SK-N-SH (cell line): ENCODE results near the gene GNAZ. TPM values are rescaled to one million over a fixed set of nuclear protein-coding genes. Genes with fewer than 3 reads are reported as not detected.

ENCODE experiments used
- CTCF ChIA-PET: fragments of 300-600, 350-600 bp; formaldehyde crosslinking; extraction: SDS; loops from one replicate; lab custom pipeline; 2021; lab: Yijun Ruan, JAX
- POLR2A ChIA-PET: fragments of 350-600 bp; sonication (Branson Sonifier 250); formaldehyde crosslinking; extraction: SDS; loops from one replicate; lab custom pipeline; 2020; ENCODE audit warnings: antibody characterized with exemption, inconsistent platforms; lab: Yijun Ruan, JAX
- DNase-seq: peaks from one replicate; pipeline ENCODE4 v3.0.0; 2012
- H2AFZ ChIP-seq: fragments of 200-600 bp; sonication (generic); 2 replicates; pipeline ENCODE4 v1.8.1; 2016; ENCODE audit warnings: antibody characterized with exemption, mild to moderate bottlenecking, low read depth
- H3F3A ChIP-seq: fragments of 200-600 bp; sonication (generic); replicated peaks from 2 replicates; pipeline ENCODE3; 2016; ENCODE audit warnings: antibody characterized with exemption, mild to moderate bottlenecking; ENCODE audit not compliant: insufficient read depth
- H3K27ac ChIP-seq, 2 experiments: fragments of 200-500 bp in 1 of 2; fragments of 200-600 bp in 1 of 2; sonication (Bioruptor generic) in 1 of 2; sonication (generic), shearing (Covaris generic) in 1 of 2; 2 replicates each; pipeline versions ENCODE4 v1.5.1 to v1.6.1; 2014 to 2016; ENCODE audit warnings: low read depth in 2 of 2, inconsistent platforms in 1 of 2, low read length in 1 of 2, mild to moderate bottlenecking in 1 of 2, mixed read lengths in 1 of 2
- H3K27me3 ChIP-seq: fragments of 200-600 bp; sonication (generic), shearing (Covaris generic); 2 replicates; pipeline ENCODE4 v1.6.1; 2016; ENCODE audit warnings: mixed run types; ENCODE audit not compliant: insufficient read depth
- H3K36me3 ChIP-seq, 2 experiments: fragments of 200-500 bp in 1 of 2; fragments of 200-600 bp in 1 of 2; sonication (Bioruptor generic) in 1 of 2; sonication (generic) in 1 of 2; replicated peaks in 1 of 2; 2 replicates each; pipeline versions ENCODE3 to v1.5.1; 2014 to 2016; ENCODE audit warnings: low read length in 1 of 2, mild to moderate bottlenecking in 1 of 2; ENCODE audit not compliant: insufficient read depth in 2 of 2, control insufficient read depth in 1 of 2
- H3K4me1 ChIP-seq, 2 experiments: fragments of 200-500 bp in 1 of 2; fragments of 200-600 bp in 1 of 2; sonication (Bioruptor generic) in 1 of 2; sonication (generic), shearing (Covaris generic) in 1 of 2; 2 replicates each; pipeline versions ENCODE4 v1.5.1 to v1.6.1; 2014 to 2016; ENCODE audit warnings: low read depth in 1 of 2, low read length in 1 of 2, mixed run types in 1 of 2; ENCODE audit not compliant: insufficient read depth in 2 of 2, control insufficient read depth in 1 of 2
- H3K4me2 ChIP-seq: fragments of 200-600 bp; sonication (generic), shearing (Covaris generic); 2 replicates; pipeline ENCODE4 v1.6.1; 2017; ENCODE audit warnings: mixed run types
- H3K4me3 ChIP-seq, 2 experiments: fragments of 200-500 bp in 1 of 2; fragments of 200-600 bp in 1 of 2; sonication (Bioruptor generic) in 1 of 2; sonication (generic), shearing (Covaris generic) in 1 of 2; 2 replicates each; pipeline versions ENCODE4 v1.5.1 to v1.8.1; 2014 to 2016; ENCODE audit warnings: low read depth in 2 of 2, inconsistent platforms in 1 of 2, low read length in 1 of 2, mild to moderate bottlenecking in 1 of 2, mixed read lengths in 1 of 2, moderate library complexity in 1 of 2
- H3K79me2 ChIP-seq: fragments of 200-600 bp; sonication (generic); 2 replicates; pipeline ENCODE4 v1.8.1; 2017; ENCODE audit warnings: mild to moderate bottlenecking; ENCODE audit not compliant: insufficient read depth
- H3K9ac ChIP-seq: fragments of 200-600 bp; sonication (generic); 2 replicates; pipeline ENCODE4 v1.6.1; 2017; ENCODE audit warnings: mixed run types
- H3K9me2 ChIP-seq: fragments of 200-600 bp; sonication (generic); 2 replicates; pipeline ENCODE4 v1.6.1; 2017; ENCODE audit warnings: mixed run types
- H3K9me3 ChIP-seq: fragments of 200-600 bp; sonication (generic); 2 replicates; pipeline ENCODE4 v1.6.1; 2017; ENCODE audit warnings: mixed run types, mild to moderate bottlenecking, moderate library complexity
- H4K20me1 ChIP-seq: fragments of 200-600 bp; sonication (generic); 2 replicates; pipeline ENCODE4 v1.6.1; 2017; ENCODE audit warnings: mild to moderate bottlenecking, mixed run types; ENCODE audit not compliant: insufficient read depth
- CHD2 ChIP-seq: fragments of 150-350 bp; IDR thresholded peaks from 2 replicates; pipeline ENCODE4 v1.6.1; 2018; ENCODE audit warnings: low read length; ENCODE audit not compliant: partially characterized antibody
- ELF1 ChIP-seq: IDR thresholded peaks from 2 replicates; pipeline ENCODE4 v1.4.0; 2012
- EP300 ChIP-seq, 2 experiments: IDR thresholded peaks; 2 replicates each; pipeline versions ENCODE4 v1.4.0 to v1.6.1; 2012; ENCODE audit warnings: borderline replicate concordance in 1 of 2, low read depth in 1 of 2, low read length in 1 of 2
- FOSL2 ChIP-seq: IDR thresholded peaks from 2 replicates; pipeline ENCODE4 v1.4.0; 2012; ENCODE audit warnings: low read depth, mild to moderate bottlenecking, moderate library complexity, borderline replicate concordance
- FOXJ3 ChIP-seq: sonication (generic); formaldehyde crosslinking; IDR thresholded peaks from 2 replicates; pipeline ENCODE4 v1.5.1; 2020; ENCODE audit warnings: mild to moderate bottlenecking, missing genetic modification reagents
- GATA2 ChIP-seq: sonication (generic); formaldehyde crosslinking; IDR thresholded peaks from 2 replicates; pipeline ENCODE4 v1.5.0; 2020; ENCODE audit warnings: mild to moderate bottlenecking, missing genetic modification reagents
- IRF3 ChIP-seq: fragments of 150-350 bp; IDR thresholded peaks from 2 replicates; pipeline ENCODE4 v1.6.1; 2016; ENCODE audit warnings: mild to moderate bottlenecking, low read depth, low read length
- MAX ChIP-seq: IDR thresholded peaks from 2 replicates; pipeline ENCODE4 v1.4.0; 2012; ENCODE audit warnings: low read depth
- MEF2A ChIP-seq: IDR thresholded peaks from 2 replicates; pipeline ENCODE4 v1.4.0; 2012; ENCODE audit warnings: low read depth, borderline replicate concordance
- NFIC ChIP-seq: IDR thresholded peaks from 2 replicates; pipeline ENCODE4 v1.4.0; 2012; ENCODE audit warnings: borderline replicate concordance
- POLR2AphosphoS5 ChIP-seq: IDR thresholded peaks from 2 replicates; pipeline ENCODE4 v1.6.1; 2012; ENCODE audit warnings: low read depth, low read length
- REST ChIP-seq: IDR thresholded peaks from 2 replicates; pipeline ENCODE4 v1.6.1; 2012; ENCODE audit warnings: mild to moderate bottlenecking, low read depth, low read length, moderate library complexity
- RFX5 ChIP-seq: IDR thresholded peaks from 2 replicates; pipeline ENCODE4 v1.6.1; 2012; ENCODE audit warnings: mild to moderate bottlenecking, improper control_type of control experiment, low read length
- SIN3A ChIP-seq: IDR thresholded peaks from 2 replicates; pipeline ENCODE4 v1.6.1; 2012; ENCODE audit warnings: low read depth, mild to moderate bottlenecking, low read length, moderate library complexity, borderline replicate concordance
- USF1 ChIP-seq: IDR thresholded peaks from 2 replicates; pipeline ENCODE4 v1.4.0; 2012; ENCODE audit warnings: low read depth, borderline replicate concordance
- USF2 ChIP-seq: fragments of 150-350 bp; IDR thresholded peaks from 2 replicates; pipeline ENCODE4 v1.6.1; 2017; ENCODE audit warnings: antibody characterized with exemption, low read length, low read depth, borderline replicate concordance
- ZBTB33 ChIP-seq: IDR thresholded peaks from 2 replicates; pipeline ENCODE4 v1.4.0; 2012; ENCODE audit warnings: low read depth, borderline replicate concordance
- WGBS: methylation state at CpG from one replicate; pipeline ENCODE4 v1.1.6; 2017; ENCODE audit warnings: low lambda C conversion rate; 5-methylcytosine and 5-hydroxymethylcytosine counted together
- polyA plus RNA-seq, 3 experiments: library from polyadenylated mRNA; depleted of rRNA; stranded (reverse); fragments of >200 nt; gene quantifications; 2 replicates each; pipeline ENCODE4 v1.2.3, GENCODE V29; 2012

The GNAZ gene
- polyA plus RNA-seq, 1 of the 3 experiments (the other 2 are of a cell fraction) = 6.5 TPM

GRCh38 chr22:23086263-23086662 lies 15.9 kb downstream of the GNAZ start (continued):
- TF ChIP-seq ZBTB33 (no peak), FOSL2 (no peak), RFX5 (no peak), USF2 (no peak), ELF1 (no peak), SIN3A (no peak)

- H3F3A ChIP-seq = no peaks in the 10 kb centered on the region
- no peaks in the 10 kb centered on the region; a peak in 1 of 4 replicates for H3K4me1 ChIP-seq
- no peak overlapping the region for H3K4me2 ChIP-seq
- POLR2A ChIA-PET = no interaction called here
- CTCF ChIA-PET = no interaction called here
- no peaks in the 10 kb centered on the region for H3K27me3 ChIP-seq
- H2AFZ ChIP-seq = no peak overlapping the region
- no peaks in the 10 kb centered on the region for H3K79me2 ChIP-seq
- H3K36me3 ChIP-seq = no peaks in the 10 kb centered on the region
- no peaks in the 10 kb centered on the region for H3K9me2 ChIP-seq
- no peak overlapping the region for H3K27ac ChIP-seq
- no peaks in the 10 kb centered on the region for H3K9me3 ChIP-seq
- WGBS = 85% methylated on average over 10 of the region's 10 CpGs
- H4K20me1 ChIP-seq = no peaks in the 10 kb centered on the region
- H3K9ac ChIP-seq = no peak overlapping the region
- H3K4me3 ChIP-seq = no peak overlapping the region
- no peak for DNase-seq
- TF ChIP-seq ELF1 = no peak
- TF ChIP-seq IRF3 = no peak
- no peak for TF ChIP-seq MEF2A
- TF ChIP-seq USF2 = no peak
- no peak for TF ChIP-seq EP300 (IDR thresholded peaks at IDR 0.05; ENCODE audit: borderline replicate concordance in 1 of 2, low read depth in 1 of 2, low read length in 1 of 2)
- TF ChIP-seq FOSL2 = no peak
- TF ChIP-seq USF1 = no peak
- no peak for TF ChIP-seq CHD2
- TF ChIP-seq REST = no peak
- no peak for TF ChIP-seq NFIC
- no peak for TF ChIP-seq GATA2 (CRISPR knock-in tag)
- TF ChIP-seq MAX = no peak
- no peak for TF ChIP-seq ZBTB33
- no peak for TF ChIP-seq FOXJ3 (CRISPR knock-in tag)
- no peak for TF ChIP-seq RFX5
- no peak for TF ChIP-seq POLR2AphosphoS5
These were observed 16.5 kb downstream of the GNAZ start for GRCh38 chr22:23086787-23087186.
